ENCODE data around the gene C4orf50.

The C4orf50 gene

GRCh38 chr4:5976431-5976830, 41.8 kb downstream of the C4orf50 start:
- TF ChIP-seq CTCF (IDR thresholded peaks at IDR 0.05), result no peak
- Histone ChIP-seq H3K36me3 (no peaks in the 10 kb centered on the region), H3K9me3 (no peaks in the 10 kb centered on the region), H3K4me1 (no peaks in the 10 kb centered on the region), H3K27me3 (peaks cover 0 to 46% of the 10 kb centered on the region in 2 donors), H3K27ac (no peak overlapping the region), H3K4me3 (no peak overlapping the region)
- DNase-seq, result peak; percentile 2 to 20
- intact Hi-C loops (cut with DNase I; ENCODE audit: low total_unique reads), result no loop called here

- Histone ChIP-seq H3K27ac (no peak overlapping the region), H3K36me3 (no peaks in the 10 kb centered on the region), H3K9me3 (no peaks in the 10 kb centered on the region), H3K4me3 (no peak overlapping the region), H3K4me1 (no peaks in the 10 kb centered on the region), H3K27me3 (peaks cover 0 to 59% of the 10 kb centered on the region in 2 donors)
- intact Hi-C loops (cut with DNase I; ENCODE audit: low total_unique reads), result no loop called here
- no peak for TF ChIP-seq CTCF (IDR thresholded peaks at IDR 0.05)
- peak; percentile 7 to 17 for DNase-seq
These were observed 43.9 kb downstream of the C4orf50 start for GRCh38 chr4:5974321-5974720.

DNA sequence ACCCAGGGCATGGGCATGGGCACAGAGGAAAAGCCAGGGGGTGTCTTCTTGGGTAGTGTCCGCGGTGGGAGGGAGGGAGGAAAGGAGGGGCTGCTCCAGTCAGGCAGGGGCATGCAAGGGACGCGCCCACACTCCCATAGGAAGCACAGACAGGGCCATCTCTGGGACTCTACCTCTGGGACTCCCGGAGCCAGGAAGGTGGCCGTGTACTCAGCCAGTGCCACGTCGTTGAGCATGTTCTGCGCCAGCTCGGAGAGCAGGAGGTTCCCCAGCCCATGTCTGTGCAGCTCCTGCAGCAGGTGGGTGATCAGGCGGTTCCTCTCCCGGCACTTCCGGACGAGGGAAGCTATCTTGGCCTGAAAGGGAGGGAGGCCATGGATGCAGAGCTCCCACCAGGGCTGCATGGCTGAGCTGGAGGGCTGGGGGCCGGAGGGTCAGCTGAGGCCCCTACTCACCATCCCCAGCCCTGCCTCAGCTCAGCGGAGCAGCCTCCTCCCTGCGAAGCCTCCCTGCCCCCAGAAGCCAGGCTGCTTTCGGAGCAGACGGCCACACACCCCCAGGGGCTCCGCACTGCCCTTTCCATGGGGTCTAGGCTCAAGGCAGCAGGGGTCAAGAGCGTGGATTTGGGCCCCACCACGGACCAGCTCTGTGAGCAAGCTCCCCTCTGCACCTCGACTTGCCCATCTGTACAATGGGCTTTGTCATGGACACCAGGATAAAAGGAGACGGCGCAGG, 44.6 kb downstream of the C4orf50 start:
- no peak for TF ChIP-seq CTCF (IDR thresholded peaks at IDR 0.05)
- peaks cover 0 to 61% of the 10 kb centered on the region in 2 donors for H3K27me3 ChIP-seq
- peak; percentile 11 to 57 for DNase-seq

GRCh38 chr4:5973033-5973432, 45.2 kb downstream of the C4orf50 start:
- DNase-seq, result peak; percentile 12 to 32
- Histone ChIP-seq H3K27me3 (peaks cover 0 to 61% of the 10 kb centered on the region in 2 donors), H3K9me3 (no peaks in the 10 kb centered on the region), H3K4me3 (no peak overlapping the region), H3K27ac (no peak overlapping the region), H3K4me1 (no peaks in the 10 kb centered on the region), H3K36me3 (no peaks in the 10 kb centered on the region)
- intact Hi-C loops (cut with DNase I; ENCODE audit: low total_unique reads), result no loop called here
- TF ChIP-seq CTCF (IDR thresholded peaks at IDR 0.05), result no peak

More for the DNA sequence above, 44.6 kb downstream of the C4orf50 start:
- Histone ChIP-seq H3K36me3 (no peaks in the 10 kb centered on the region), H3K9me3 (no peaks in the 10 kb centered on the region), H3K27ac (no peak overlapping the region), H3K4me1 (no peaks in the 10 kb centered on the region), H3K4me3 (no peak overlapping the region)
- intact Hi-C loops (cut with DNase I; ENCODE audit: low total_unique reads), result no loop called here

DNA sequence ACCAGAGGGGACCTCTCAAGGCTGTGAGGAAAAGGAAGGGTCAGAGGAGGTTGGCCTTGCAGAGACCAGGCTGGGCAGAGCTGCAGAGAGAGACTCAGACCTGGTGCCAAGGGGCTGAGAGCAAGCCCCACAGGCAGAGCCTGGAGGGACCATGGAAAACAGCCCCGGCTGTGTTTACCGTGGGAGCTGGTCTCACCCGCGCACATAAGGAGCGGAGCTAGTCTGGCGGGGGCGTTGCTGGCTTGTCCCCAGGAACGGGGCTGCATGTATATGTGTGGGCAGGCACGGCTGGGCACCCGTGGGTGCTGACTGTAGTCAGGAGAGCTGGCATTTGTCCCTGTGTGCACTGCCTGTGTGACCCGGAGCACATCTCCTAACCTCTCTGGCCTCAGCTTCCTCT, 45.7 kb downstream of the C4orf50 start:
- DNase-seq, result peak in 1 of 2 donors; percentile 34
- Histone ChIP-seq H3K36me3 (no peaks in the 10 kb centered on the region), H3K27ac (no peak overlapping the region), H3K4me1 (no peaks in the 10 kb centered on the region), H3K4me3 (no peak overlapping the region), H3K9me3 (no peaks in the 10 kb centered on the region), H3K27me3 (peaks cover 0 to 61% of the 10 kb centered on the region in 2 donors)
- intact Hi-C loops (cut with DNase I; ENCODE audit: low total_unique reads), result no loop called here
- TF ChIP-seq CTCF (IDR thresholded peaks at IDR 0.05), result no peak
